GM12891 (cell line): ENCODE measurements around the gene HACD2.
"Not testable (repeated sequence)": the region's sequence is repeated elsewhere in the genome, so short reads cannot be mapped to it uniquely, and the experiment has no call there.

Experiments used
- DNase-seq: peaks from one replicate; pipeline ENCODE4 v3.0.0; 2011; ENCODE audit warnings: low spot score; ENCODE audit not compliant: insufficient read length
- FAIRE-seq: peaks from 2 replicates; lab custom pipeline; 2011; peaks lifted over from hg19 to GRCh38; lab: Jason Lieb, UNC
- PAX5 ChIP-seq: IDR thresholded peaks from 2 replicates; pipeline ENCODE4 v1.6.1; 2011; ENCODE audit warnings: low read length, moderate library complexity, mild to moderate bottlenecking; ENCODE audit not compliant: insufficient read depth, severe bottlenecking
- POLR2A ChIP-seq: IDR thresholded peaks from 2 replicates; pipeline ENCODE4 v1.6.1; 2011; ENCODE audit warnings: low read depth, low read length, control low read depth
- POLR2AphosphoS5 ChIP-seq: IDR thresholded peaks from 2 replicates; pipeline ENCODE4 v1.6.1; 2011; ENCODE audit warnings: low read depth, low read length, control low read depth
- POU2F2 ChIP-seq: IDR thresholded peaks from 2 replicates; pipeline ENCODE4 v1.6.1; 2011; ENCODE audit warnings: low read depth, mild to moderate bottlenecking, control low read depth, low read length, moderate library complexity
- SPI1 ChIP-seq: IDR thresholded peaks from 2 replicates; pipeline ENCODE4 v1.6.1; 2011; ENCODE audit warnings: low read depth, low read length, control low read depth
- TAF1 ChIP-seq: IDR thresholded peaks from 2 replicates; pipeline ENCODE4 v1.6.1; 2011; ENCODE audit warnings: low read depth, low read length, control low read depth

HACD2 gene

DNA sequence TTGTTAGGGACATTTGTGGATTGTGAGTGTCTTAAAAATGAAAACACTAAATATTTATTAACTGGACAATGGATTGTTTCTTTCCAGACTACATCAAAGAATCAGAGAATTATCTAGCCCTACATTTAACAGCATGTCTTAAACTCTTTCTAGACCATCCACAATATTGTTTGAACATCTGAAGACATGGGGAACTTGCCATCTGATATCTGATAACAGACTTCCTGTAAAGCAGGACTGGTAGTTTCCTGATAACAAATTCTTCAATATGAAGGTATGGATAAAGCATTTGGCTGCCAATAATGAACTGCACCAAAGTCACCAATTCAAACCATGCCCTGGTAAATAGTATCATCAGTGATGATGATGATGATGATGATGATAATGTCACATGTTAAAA is 26.2 kb upstream of the HACD2 start:
- DNase-seq (no peak), FAIRE-seq (no peak)

GRCh38 chr3:123610331-123610730 is 25.5 kb upstream of the HACD2 start:
- TF ChIP-seq PAX5 (peak; percentile 83), POLR2AphosphoS5 (no peak)
- DNase-seq: no peak
- FAIRE-seq: peak; percentile 86

More for the DNA sequence above, 26.2 kb upstream of the HACD2 start:
- no peak for TF ChIP-seq TAF1
- TF ChIP-seq POLR2AphosphoS5: no peak
- TF ChIP-seq POU2F2: no peak
- TF ChIP-seq PAX5: no peak
- TF ChIP-seq POLR2A: no peak
- TF ChIP-seq SPI1: no peak

DNA sequence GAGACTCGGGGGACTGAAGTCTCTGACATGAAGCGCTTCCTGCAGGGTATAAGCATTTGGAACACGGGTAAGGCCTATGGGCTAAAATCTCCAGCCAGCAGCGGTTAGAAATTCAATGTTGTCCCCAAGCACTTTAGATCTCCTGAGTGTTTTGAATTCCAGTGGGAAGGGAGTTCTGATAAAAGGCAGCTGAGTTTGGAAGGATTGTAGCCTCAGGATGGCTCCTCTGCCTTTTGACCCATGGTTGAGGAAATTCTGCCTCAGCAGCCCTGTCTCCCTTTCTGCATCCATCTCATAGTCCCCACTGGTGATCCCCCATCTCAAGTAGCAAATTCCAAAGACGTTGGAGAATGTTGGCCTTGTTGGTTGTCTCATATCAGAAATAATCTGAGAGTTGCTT is 24.2 kb upstream of the HACD2 start:
- TF ChIP-seq PAX5: no peak
- TF ChIP-seq TAF1: no peak
- no peak for TF ChIP-seq SPI1
- TF ChIP-seq POLR2A: no peak
- no peak for TF ChIP-seq POU2F2
- TF ChIP-seq POLR2AphosphoS5: no peak
- DNase-seq (no peak), FAIRE-seq (no peak)

GRCh38 chr3:123608263-123608937 is 23.5 kb upstream of the HACD2 start:
- FAIRE-seq (no peak), DNase-seq (no peak)
- no peak for TF ChIP-seq PAX5
- no peak for TF ChIP-seq TAF1
- no peak for TF ChIP-seq POLR2A
- no peak for TF ChIP-seq POU2F2
- no peak for TF ChIP-seq POLR2AphosphoS5
- no peak for TF ChIP-seq SPI1

DNA sequence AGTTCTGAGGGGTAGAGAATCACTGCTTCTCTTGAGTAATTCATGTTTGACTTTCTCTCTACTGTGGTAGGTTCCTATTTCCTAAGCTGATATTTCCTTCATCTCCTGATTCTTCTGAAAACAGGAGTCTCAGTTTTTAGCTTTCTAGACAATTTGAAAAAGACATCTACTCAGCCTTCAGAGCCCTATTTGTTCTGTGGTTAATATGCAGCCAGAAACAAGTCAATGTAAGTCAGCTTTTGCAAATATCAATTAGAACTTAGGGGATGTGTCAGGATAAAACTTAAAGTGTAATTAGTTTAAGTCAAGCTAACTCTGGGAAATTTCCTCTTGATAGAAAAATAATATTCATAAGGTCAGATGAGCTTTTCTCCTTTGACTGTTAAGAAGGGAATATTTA is 21.7 kb upstream of the HACD2 start:
- no peak for TF ChIP-seq POU2F2
- no peak for TF ChIP-seq PAX5
- TF ChIP-seq POLR2AphosphoS5: no peak
- no peak for TF ChIP-seq TAF1
- TF ChIP-seq POLR2A: no peak
- no peak for TF ChIP-seq SPI1
- no peak for FAIRE-seq
- DNase-seq: no peak

- FAIRE-seq (no peak), DNase-seq (no peak)
- 0 out of 2 replicates have a peak, but pooled peaks have one; percentile 32 for TF ChIP-seq POU2F2
- no peak for TF ChIP-seq SPI1
Measured at GRCh38 chr3:123605789-123606234, 21.0 kb upstream of the HACD2 start.

DNA sequence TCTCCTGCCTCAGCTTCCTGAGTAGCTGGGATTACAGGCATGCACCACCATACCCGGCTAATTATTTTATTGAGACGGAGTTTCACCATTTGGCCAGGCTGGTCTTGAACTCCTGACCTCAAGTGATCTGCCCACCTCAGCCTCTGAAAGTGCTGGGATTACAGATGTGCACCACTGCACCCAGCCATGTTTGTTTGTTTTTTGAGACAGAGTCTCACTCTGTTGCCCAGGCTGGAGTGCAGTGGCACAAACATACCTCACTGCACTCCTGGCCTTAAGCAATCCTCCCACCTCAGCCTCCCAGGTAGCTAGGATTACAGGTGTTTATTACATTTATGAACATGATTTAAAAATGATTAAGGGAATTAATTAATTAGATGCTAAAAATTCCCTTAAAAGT is 18.3 kb upstream of the HACD2 start:
- not testable (repeated sequence) for FAIRE-seq, DNase-seq

DNA sequence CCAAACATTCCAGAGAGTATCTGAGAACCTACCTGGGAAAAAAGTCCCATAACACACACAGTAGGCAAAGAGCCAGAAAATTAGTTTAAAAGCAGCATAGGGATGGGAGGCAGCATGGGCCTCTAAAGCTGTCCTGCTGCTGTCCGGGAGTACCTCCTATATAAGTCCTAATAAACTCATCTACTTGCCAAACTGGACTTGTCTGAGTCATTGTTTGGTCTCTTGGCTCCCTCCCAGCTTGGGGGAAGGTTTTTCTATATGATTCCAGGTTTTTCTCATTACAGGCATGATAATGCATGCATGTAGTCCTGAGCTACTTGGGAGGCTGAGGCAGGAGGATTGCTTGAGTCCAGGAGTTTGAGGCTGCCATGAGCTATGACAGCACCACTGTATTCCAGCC is 17.5 kb upstream of the HACD2 start:
- FAIRE-seq: no peak
- TF ChIP-seq TAF1: no peak
- no peak for TF ChIP-seq PAX5
- TF ChIP-seq SPI1: no peak
- no peak for TF ChIP-seq POLR2A
- TF ChIP-seq POLR2AphosphoS5: no peak
- no peak for TF ChIP-seq POU2F2
- no peak for DNase-seq

DNA sequence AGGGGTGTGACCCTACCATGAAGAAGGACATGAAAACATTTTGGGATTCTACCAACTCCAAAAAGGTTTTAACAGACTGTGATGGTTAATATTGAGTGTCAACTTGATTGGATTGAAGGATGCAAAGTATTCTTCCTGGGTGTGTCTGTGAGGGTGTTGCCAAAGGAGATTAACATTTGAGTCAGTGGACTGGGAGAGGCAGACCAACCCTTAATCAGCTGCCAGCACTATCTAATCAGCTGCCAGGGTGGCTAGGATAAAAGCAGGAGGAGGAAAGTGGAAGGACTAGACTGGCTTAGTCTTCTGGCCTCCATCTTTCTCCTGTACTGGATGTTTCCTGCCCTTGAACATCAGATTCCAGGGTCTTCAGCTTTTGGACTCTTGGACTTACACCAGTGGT is 16.0 kb upstream of the HACD2 start:
- not testable (repeated sequence) for DNase-seq, FAIRE-seq

GRCh38 chr3:123597561-123597960 is 12.7 kb upstream of the HACD2 start:
- no peak for TF ChIP-seq POU2F2
- TF ChIP-seq POLR2AphosphoS5: no peak
- TF ChIP-seq PAX5: no peak
- TF ChIP-seq SPI1: no peak
- no peak for TF ChIP-seq POLR2A
- TF ChIP-seq TAF1: no peak
- FAIRE-seq: no peak
- no peak for DNase-seq
